GM21529 (cell line): ENCODE measurements around the gene LSM6.

Experiments used
- ATAC-seq: cut with Tn5 transposase; IDR thresholded peaks from one replicate; pipeline ENCODE4 v1.9.1; 2021; ENCODE audit not compliant: unreplicated experiment

The LSM6 gene

GRCh38 chr4:146175541-146176453 is at the start of gene LSM6:
Gene LSM6 (plus strand): TSS chr4:146175718. CDS start chr4:146182922, 7,204 bp downstream.
- peak; percentile 93 for ATAC-seq

- peak; percentile 100 for ATAC-seq
These were observed 43.1 kb upstream of the LSM6 start for GRCh38 chr4:146132445-146132844.

GRCh38 chr4:146134761-146135445 is 40.6 kb upstream of the LSM6 start:
- no peak for ATAC-seq

GRCh38 chr4:146135941-146136340 is 39.6 kb upstream of the LSM6 start:
- ATAC-seq = no peak

- no peak for ATAC-seq
These were observed 32.8 kb upstream of the LSM6 start for GRCh38 chr4:146142768-146143167.

- ATAC-seq = no peak
These were observed 31.6 kb upstream of the LSM6 start for GRCh38 chr4:146143888-146144287.

- no peak for ATAC-seq
These were observed 28.6 kb upstream of the LSM6 start for GRCh38 chr4:146146918-146147317.

GRCh38 chr4:146148021-146148420 is 27.5 kb upstream of the LSM6 start:
- no peak for ATAC-seq

- no peak for ATAC-seq
These were observed 21.5 kb upstream of the LSM6 start for GRCh38 chr4:146154057-146154456.

GRCh38 chr4:146155152-146155724 is 20.3 kb upstream of the LSM6 start:
- no peak for ATAC-seq

- ATAC-seq = no peak
These were observed 17.3 kb upstream of the LSM6 start for GRCh38 chr4:146158036-146158745.

GRCh38 chr4:146159384-146160058 is 16.0 kb upstream of the LSM6 start:
- peak; percentile 88 for ATAC-seq

- ATAC-seq = no peak
These were observed 14.3 kb upstream of the LSM6 start for GRCh38 chr4:146161243-146161642.

- ATAC-seq = no peak
These were observed 10.3 kb upstream of the LSM6 start for GRCh38 chr4:146165221-146165620.

- ATAC-seq = no peak
These were observed 9.7 kb upstream of the LSM6 start for GRCh38 chr4:146165840-146166239.

GRCh38 chr4:146170149-146170548 is 5.4 kb upstream of the LSM6 start:
- ATAC-seq = no peak

GRCh38 chr4:146176891-146177290 is 1.4 kb downstream of the LSM6 start:
- ATAC-seq = no peak

GRCh38 chr4:146178126-146178525 is 2.6 kb downstream of the LSM6 start:
- ATAC-seq = no peak

- no peak for ATAC-seq
These were observed 4.4 kb downstream of the LSM6 start for GRCh38 chr4:146179784-146180370.

GRCh38 chr4:146182443-146182842 is 6.9 kb downstream of the LSM6 start:
- no peak for ATAC-seq
